Measurements from ENCODE around the gene ITSN2. TPM values are rescaled to one million over a fixed set of nuclear protein-coding genes. Genes with fewer than 3 reads are reported as not detected.

ITSN2 gene
- total RNA-seq, 5 donors from 2014 or later (not counting 1 experiment from before 2014, with no cell fraction given) = 95.7 to 110 (median 101) TPM

- H3K9me3 Mint-ChIP-seq = no peaks in the 10 kb centered on the region
- no peak overlapping the region for H3K4me3 Mint-ChIP-seq
- ATAC-seq (replicated peaks in 1 of 4) (no peak), DNase-seq (no peak)
- peaks cover 89% of the 10 kb centered on the region for H3K36me3 Mint-ChIP-seq
- peaks cover 34 to 85% of the 10 kb centered on the region in 2 donors for H3K36me3 ChIP-seq (ENCODE audit: control insufficient read depth in 2 of 2, extremely low read depth in 1 of 2, insufficient read depth in 1 of 2, low read length in 1 of 2)
- no peaks in the 10 kb centered on the region for H3K27me3 Mint-ChIP-seq
- POLR2A ChIA-PET = interaction anchor here in 1 of 2 donors (0.6 kb wide), 1 partner anchor 13 kb away, joined by 4 read pairs; no protein-coding TSS in a partner anchor
- no peaks in the 10 kb centered on the region for H3K27me3 ChIP-seq (replicated peaks in 1 of 2; ENCODE audit: control insufficient read depth in 2 of 2, extremely low read depth in 1 of 2, insufficient read depth in 2 of 2, low read length in 1 of 2)
- CTCF ChIA-PET = interaction anchor here in 1 of 2 donors (0.6 kb wide), 1 partner anchor 385 kb away, joined by 3 read pairs; no protein-coding TSS in a partner anchor
- H3K4me1 ChIP-seq (ENCODE audit: control insufficient read depth in 1 of 2, extremely low read depth in 1 of 2, insufficient read depth in 2 of 2, low read length in 2 of 2) = no peaks in the 10 kb centered on the region
- H3K27ac Mint-ChIP-seq = no peak overlapping the region
- WGBS (ENCODE audit: insufficient coverage) = 92% methylated on average over 11 of the region's 11 CpGs
- no peak overlapping the region for H3K4me3 ChIP-seq (ENCODE audit: control insufficient read depth in 1 of 2, extremely low read depth in 1 of 2, low read length in 1 of 2)
- no peaks in the 10 kb centered on the region for H3K4me1 Mint-ChIP-seq
- H3K27ac ChIP-seq (ENCODE audit: low read length) = no peak overlapping the region
- H3K9me3 ChIP-seq = no peaks in the 10 kb centered on the region
These were observed 153.0 kb downstream of the ITSN2 start for GRCh38 chr2:24207359-24207758.

DNA sequence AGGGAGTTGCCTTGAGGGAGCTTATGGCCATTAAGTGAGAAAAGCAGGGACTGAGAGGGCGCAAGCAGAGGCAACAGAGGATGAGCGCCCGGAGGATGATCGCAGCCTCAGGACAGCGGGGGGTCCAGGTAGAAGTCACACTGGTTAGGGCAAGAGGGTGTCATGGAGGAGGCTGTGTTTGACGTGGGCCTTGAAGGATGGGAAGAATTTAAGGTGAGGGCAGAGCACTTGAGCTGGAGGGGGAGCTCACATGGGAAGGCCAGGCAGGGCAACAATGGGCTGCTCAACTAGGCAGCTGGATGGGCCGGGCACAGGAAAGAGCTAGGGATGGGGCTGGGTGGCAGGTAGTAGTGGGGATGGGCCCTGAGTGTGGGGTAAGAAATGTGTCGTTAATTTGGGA lies 153.6 kb downstream of the ITSN2 start:
- H3K4me3 ChIP-seq (ENCODE audit: control insufficient read depth in 1 of 2, extremely low read depth in 1 of 2, low read length in 1 of 2) = no peak overlapping the region
- DNase-seq = no peak
- no peaks in the 10 kb centered on the region for H3K4me1 ChIP-seq (ENCODE audit: control insufficient read depth in 1 of 2, extremely low read depth in 1 of 2, insufficient read depth in 2 of 2, low read length in 2 of 2)
- no peak overlapping the region for H3K27ac Mint-ChIP-seq
- H3K27ac ChIP-seq (ENCODE audit: low read length) = no peak overlapping the region
- no peaks in the 10 kb centered on the region for H3K9me3 Mint-ChIP-seq
- H3K27me3 ChIP-seq (replicated peaks in 1 of 2; ENCODE audit: control insufficient read depth in 2 of 2, extremely low read depth in 1 of 2, insufficient read depth in 2 of 2, low read length in 1 of 2) = no peaks in the 10 kb centered on the region
- H3K9me3 ChIP-seq = no peaks in the 10 kb centered on the region
- ATAC-seq (replicated peaks in 1 of 4) = no peak
- H3K36me3 ChIP-seq (ENCODE audit: control insufficient read depth in 2 of 2, extremely low read depth in 1 of 2, insufficient read depth in 1 of 2, low read length in 1 of 2) = peaks cover 34 to 82% of the 10 kb centered on the region in 2 donors
- H3K36me3 Mint-ChIP-seq = peaks cover 86% of the 10 kb centered on the region
- H3K4me3 Mint-ChIP-seq = no peak overlapping the region
- H3K27me3 Mint-ChIP-seq = no peaks in the 10 kb centered on the region
- 92% methylated on average over 8 of the region's 8 CpGs for WGBS (ENCODE audit: insufficient coverage)
- CTCF ChIA-PET = no interaction called here
- POLR2A ChIA-PET = interaction anchor here in 1 of 2 donors (0.6 kb wide), 1 partner anchor 13 kb away, joined by 4 read pairs; no protein-coding TSS in a partner anchor
- no peaks in the 10 kb centered on the region for H3K4me1 Mint-ChIP-seq

DNA sequence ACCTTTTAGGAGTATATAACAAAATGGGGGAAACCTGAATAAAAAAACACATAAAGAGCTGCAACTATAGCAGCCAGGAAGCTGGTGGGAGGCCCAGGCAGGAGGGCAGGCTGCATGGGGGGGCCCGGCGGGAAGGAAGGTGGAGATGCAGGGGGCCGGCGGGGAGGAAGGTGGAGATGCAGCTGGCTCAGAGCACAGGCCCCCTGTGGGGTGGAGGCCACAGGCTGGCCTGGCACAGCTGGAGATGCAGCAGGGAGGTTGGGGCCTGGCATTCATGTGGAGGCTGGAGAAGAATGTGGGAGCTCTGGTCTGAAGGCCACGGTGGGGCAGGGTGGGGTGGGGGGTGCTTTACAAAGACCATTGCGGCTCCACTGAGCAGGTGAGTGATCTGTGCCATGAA lies 154.1 kb downstream of the ITSN2 start:
- WGBS (ENCODE audit: insufficient coverage) = 100% methylated on average over 6 of the region's 6 CpGs
- ChIA-PET CTCF (no interaction called here), POLR2A (no interaction called here)
- peaks cover 34 to 80% of the 10 kb centered on the region in 2 donors for H3K36me3 ChIP-seq (ENCODE audit: control insufficient read depth in 2 of 2, extremely low read depth in 1 of 2, insufficient read depth in 1 of 2, low read length in 1 of 2)
- ATAC-seq (replicated peaks in 1 of 4) = no peak
- H3K4me3 ChIP-seq (ENCODE audit: control insufficient read depth in 1 of 2, extremely low read depth in 1 of 2, low read length in 1 of 2) = no peak overlapping the region
- no peaks in the 10 kb centered on the region for H3K4me1 Mint-ChIP-seq
- H3K9me3 ChIP-seq = no peaks in the 10 kb centered on the region
- no peaks in the 10 kb centered on the region for H3K4me1 ChIP-seq (ENCODE audit: control insufficient read depth in 1 of 2, extremely low read depth in 1 of 2, insufficient read depth in 2 of 2, low read length in 2 of 2)
- no peak for DNase-seq
- no peaks in the 10 kb centered on the region for H3K9me3 Mint-ChIP-seq
- H3K27me3 Mint-ChIP-seq = no peaks in the 10 kb centered on the region
- H3K36me3 Mint-ChIP-seq = peaks cover 86% of the 10 kb centered on the region
- no peaks in the 10 kb centered on the region for H3K27me3 ChIP-seq (replicated peaks in 1 of 2; ENCODE audit: control insufficient read depth in 2 of 2, extremely low read depth in 1 of 2, insufficient read depth in 2 of 2, low read length in 1 of 2)
- H3K27ac ChIP-seq (ENCODE audit: low read length) = no peak overlapping the region
- H3K4me3 Mint-ChIP-seq = no peak overlapping the region
- no peak overlapping the region for H3K27ac Mint-ChIP-seq

GRCh38 chr2:24205131-24205530 lies 155.2 kb downstream of the ITSN2 start:
- Histone ChIP-seq H3K4me3 (ENCODE audit: control insufficient read depth in 1 of 2, extremely low read depth in 1 of 2, low read length in 1 of 2) (no peak overlapping the region), H3K4me1 (ENCODE audit: control insufficient read depth in 1 of 2, extremely low read depth in 1 of 2, insufficient read depth in 2 of 2, low read length in 2 of 2) (no peaks in the 10 kb centered on the region), H3K27me3 (replicated peaks in 1 of 2; ENCODE audit: control insufficient read depth in 2 of 2, extremely low read depth in 1 of 2, insufficient read depth in 2 of 2, low read length in 1 of 2) (no peaks in the 10 kb centered on the region), H3K27ac (ENCODE audit: low read length) (no peak overlapping the region), H3K36me3 (ENCODE audit: control insufficient read depth in 2 of 2, extremely low read depth in 1 of 2, insufficient read depth in 1 of 2, low read length in 1 of 2) (peaks cover 34 to 70% of the 10 kb centered on the region in 2 donors), H3K9me3 (no peaks in the 10 kb centered on the region)
- Mint-ChIP-seq H3K36me3 (peaks cover 85% of the 10 kb centered on the region), H3K4me1 (no peaks in the 10 kb centered on the region), H3K9me3 (no peaks in the 10 kb centered on the region), H3K27ac (no peak overlapping the region), H3K4me3 (no peak overlapping the region), H3K27me3 (no peaks in the 10 kb centered on the region)
- WGBS (ENCODE audit: insufficient coverage) = 99% methylated on average over 4 of the region's 4 CpGs
- ChIA-PET POLR2A (no interaction called here), CTCF (no interaction called here)
- ATAC-seq (replicated peaks in 1 of 4) (no peak), DNase-seq (no peak)

- H3K27me3 ChIP-seq (replicated peaks in 1 of 2; ENCODE audit: control insufficient read depth in 2 of 2, extremely low read depth in 1 of 2, insufficient read depth in 2 of 2, low read length in 1 of 2) = no peaks in the 10 kb centered on the region
- CTCF ChIA-PET = no interaction called here
- Mint-ChIP-seq H3K9me3 (no peaks in the 10 kb centered on the region), H3K36me3 (peaks cover 82% of the 10 kb centered on the region), H3K27ac (no peak overlapping the region), H3K4me1 (no peaks in the 10 kb centered on the region), H3K4me3 (no peak overlapping the region), H3K27me3 (no peaks in the 10 kb centered on the region)
- 99% methylated on average over 12 of the region's 12 CpGs for WGBS (ENCODE audit: insufficient coverage)
- ATAC-seq (replicated peaks in 1 of 4) = no peak
- POLR2A ChIA-PET = no interaction called here
- no peaks in the 10 kb centered on the region for H3K9me3 ChIP-seq
- no peak overlapping the region for H3K4me3 ChIP-seq (ENCODE audit: control insufficient read depth in 1 of 2, extremely low read depth in 1 of 2, low read length in 1 of 2)
- DNase-seq = no peak
- H3K36me3 ChIP-seq (ENCODE audit: control insufficient read depth in 2 of 2, extremely low read depth in 1 of 2, insufficient read depth in 1 of 2, low read length in 1 of 2) = peaks cover 29 to 64% of the 10 kb centered on the region in 2 donors
- no peaks in the 10 kb centered on the region for H3K4me1 ChIP-seq (ENCODE audit: control insufficient read depth in 1 of 2, extremely low read depth in 1 of 2, insufficient read depth in 2 of 2, low read length in 2 of 2)
- H3K27ac ChIP-seq (ENCODE audit: low read length) = no peak overlapping the region
These were observed 155.8 kb downstream of the ITSN2 start for GRCh38 chr2:24204505-24204904.

DNA sequence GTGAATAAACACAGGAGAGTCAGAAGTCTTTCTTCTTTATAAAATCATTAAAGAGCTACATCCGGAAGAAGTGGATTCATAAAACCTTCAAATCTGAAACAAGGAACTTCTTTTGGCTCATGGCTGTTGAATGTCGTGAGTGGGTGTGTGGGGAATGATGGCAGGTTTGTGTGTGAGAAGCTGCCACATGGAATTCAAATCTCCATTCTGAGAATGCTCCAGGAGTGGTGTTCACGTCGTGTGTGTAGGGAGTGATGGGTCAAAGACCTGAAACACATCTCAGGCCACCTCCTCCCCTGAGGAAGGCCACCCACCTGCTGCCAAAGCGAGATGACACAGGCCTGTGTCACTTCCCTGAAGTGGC lies 156.6 kb downstream of the ITSN2 start:
- Mint-ChIP-seq H3K4me1 (no peaks in the 10 kb centered on the region), H3K27ac (no peak overlapping the region), H3K27me3 (no peaks in the 10 kb centered on the region), H3K36me3 (peaks cover 80% of the 10 kb centered on the region), H3K4me3 (peak overlapping the region in 1 of 3 donors; percentile 9), H3K9me3 (no peaks in the 10 kb centered on the region)
- peaks cover 26 to 56% of the 10 kb centered on the region in 2 donors for H3K36me3 ChIP-seq (ENCODE audit: control insufficient read depth in 2 of 2, extremely low read depth in 1 of 2, insufficient read depth in 1 of 2, low read length in 1 of 2)
- ChIA-PET CTCF (interaction anchor here in 1 of 2 donors (0.6 kb wide), 1 partner anchor 119 kb away, joined by 4 read pairs; no protein-coding TSS in a partner anchor), POLR2A (no interaction called here)
- no peak overlapping the region for H3K4me3 ChIP-seq (ENCODE audit: control insufficient read depth in 1 of 2, extremely low read depth in 1 of 2, low read length in 1 of 2)
- ATAC-seq (replicated peaks in 1 of 4) = no peak
- WGBS (ENCODE audit: insufficient coverage) = 94% methylated on average over 2 of the region's 5 CpGs
- H3K27ac ChIP-seq (ENCODE audit: low read length) = no peak overlapping the region
- no peaks in the 10 kb centered on the region for H3K27me3 ChIP-seq (replicated peaks in 1 of 2; ENCODE audit: control insufficient read depth in 2 of 2, extremely low read depth in 1 of 2, insufficient read depth in 2 of 2, low read length in 1 of 2)
- no peaks in the 10 kb centered on the region for H3K4me1 ChIP-seq (ENCODE audit: control insufficient read depth in 1 of 2, extremely low read depth in 1 of 2, insufficient read depth in 2 of 2, low read length in 2 of 2)
- DNase-seq = no peak
- no peaks in the 10 kb centered on the region for H3K9me3 ChIP-seq

Measured in T-cell (primary cell).